Spleen (tissue), 11 donors: ENCODE measurements around the gene TIMP2. TPM values are rescaled to one million over a fixed set of nuclear protein-coding genes. Genes with fewer than 3 reads are reported as not detected.
"Not testable (repeated sequence)": the region's sequence is repeated elsewhere in the genome, so short reads cannot be mapped to it uniquely, and the experiment has no call there.

Source experiments
- DNase-seq: peaks from one replicate; pipeline ENCODE4 v3.0.0-alpha.2; 2020
- H3K27ac ChIP-seq, 8 donors: fragments of 200-600 bp; sonication (generic) in 7 of 8; 1 replicate in 4 of 8; 2 replicates in 4 of 8; pipeline versions ENCODE4 v1.5.0 to v1.8.0; 2016 to 2021; ENCODE audit warnings: inconsistent platforms in 4 of 8, mild to moderate bottlenecking in 4 of 8, moderate library complexity in 1 of 8
- H3K27me3 ChIP-seq, 7 donors: fragments of 200-600 bp; sonication (generic) in 6 of 7; replicated peaks in 1 of 7; 1 replicate in 4 of 7; 2 replicates in 3 of 7; pipeline versions ENCODE4 v1.5.0 to v1.8.0; 2016 to 2021; ENCODE audit warnings: inconsistent platforms in 3 of 7, mild to moderate bottlenecking in 1 of 7
- H3K36me3 ChIP-seq, 6 donors: fragments of 200-600 bp; sonication (generic) in 5 of 6; 1 replicate in 4 of 6; 2 replicates in 2 of 6; pipeline versions ENCODE4 v1.5.0 to v1.8.0; 2016 to 2021; ENCODE audit warnings: inconsistent platforms in 2 of 6
- H3K4me1 ChIP-seq, 6 donors: fragments of 200-600 bp; sonication (generic) in 5 of 6; 1 replicate in 3 of 6; 2 replicates in 3 of 6; pipeline versions ENCODE4 v1.5.0 to v1.8.0; 2016 to 2021; ENCODE audit warnings: inconsistent platforms in 3 of 6
- H3K4me3 ChIP-seq, 8 donors: fragments of 200-600 bp; sonication (generic) in 7 of 8; 1 replicate in 4 of 8; 2 replicates in 4 of 8; pipeline versions ENCODE4 v1.5.0 to v1.8.0; 2016 to 2021; ENCODE audit warnings: inconsistent platforms in 4 of 8, mild to moderate bottlenecking in 4 of 8, moderate library complexity in 2 of 8
- H3K9me3 ChIP-seq, 8 donors: fragments of 200-600 bp; sonication (generic) in 7 of 8; 1 replicate in 4 of 8; 2 replicates in 4 of 8; pipeline versions ENCODE4 v1.5.0 to v1.8.0; 2016 to 2021; ENCODE audit warnings: inconsistent platforms in 4 of 8
- POLR2A ChIP-seq, 3 donors: fragments of 450-650 bp; IDR thresholded peaks; one replicate each; pipeline ENCODE4 v1.5.1; 2017; ENCODE audit warnings: antibody characterized with exemption in 3 of 3, mild to moderate bottlenecking in 1 of 3
- POLR2AphosphoS5 ChIP-seq, 3 donors: sonication (generic); formaldehyde crosslinking; IDR thresholded peaks; one replicate each; pipeline ENCODE4 v1.5.1; 2017; ENCODE audit warnings: antibody characterized with exemption in 3 of 3
- WGBS, 5 donors: extraction: QIAGEN DNeasy Blood & Tissue Kit in 3 of 5; methylation state at CpG; one replicate each; pipeline versions ENCODE4 v1.1.5 to v1.1.7; 2013 to 2018; 5-methylcytosine and 5-hydroxymethylcytosine counted together
- intact Hi-C: fragments of 100-400 bp; cut with DNase I; formaldehyde crosslinking; loops from one replicate; pipeline ENCODE4 v1.15.0; 2023; ENCODE audit warnings: low total_unique reads
- polyA plus RNA-seq, 3 donors: library from polyadenylated mRNA; stranded (reverse); fragments of 200-250 nt; gene quantifications; one replicate each; pipeline ENCODE4 v1.2.1, GENCODE V29; 2013
- total RNA-seq, 7 donors: library from RNA; depleted of rRNA in 3 of 7; stranded (reverse); fragments of >200 nt in 3 of 7; fragmentation: NEBNext Ultra II Directional in 4 of 7; extraction: Animal tissue kit (Norgen Biotek cat#: 25700) in 4 of 7; gene quantifications; one replicate each; pipeline versions ENCODE4 v1.1.0 to v1.2.1, GENCODE V29; 2016 to 2021
- TF ChIP-seq, protein P1 (sequence below), 11 experiments: fragments of 200-600 bp in 7 of 11; fragments of 450-650 bp in 4 of 11; sonication (generic) in 4 of 11; IDR thresholded peaks in 8 of 11; conservative IDR thresholded peaks in 3 of 11; 1 replicate in 7 of 11; 2 replicates in 4 of 11; pipeline versions ENCODE4 v1.4.0 to v1.8.0; 2016 to 2021; ENCODE audit warnings: antibody characterized with exemption in 11 of 11, inconsistent platforms in 4 of 11, mild to moderate bottlenecking in 1 of 11
- donor health status: healthy with polysubstance abuse.
- donor health status: DM: no; HTN: no; CAD: no; lungs with moderate emphysema.
- donor health status: DM: no; HTN: no; CAD: no.
- donor health status: Bipolar disorder and iron deficiency.
- donor health status: healthy.
- donor health status: DM: no; HTN: no; CAD: no.
- donor health status: DM: yes; HTN: yes; CAD: no.

Gene TIMP2
- total and polyA plus RNA-seq, 10 donors = 16.3 to 333 (median 181) TPM

DNA sequence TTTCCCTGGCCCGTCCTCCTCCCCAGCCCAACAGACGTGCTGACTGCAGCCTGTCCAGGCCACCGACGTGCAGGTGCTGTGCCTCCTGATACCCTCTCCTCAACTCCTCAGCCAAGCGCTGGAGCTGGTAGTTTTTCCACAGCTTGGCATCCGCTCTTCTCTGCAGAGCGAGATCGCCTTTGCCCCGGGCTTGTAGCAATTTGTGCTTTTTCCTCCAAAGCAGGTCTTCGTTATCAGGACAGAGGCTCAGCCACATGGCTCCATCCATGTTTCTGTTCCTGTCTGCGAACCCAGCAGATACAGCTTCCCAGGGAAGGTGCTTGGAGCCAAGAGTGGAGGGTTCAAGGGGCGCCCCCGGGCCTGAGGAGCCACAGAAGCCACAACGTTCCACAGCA lies 33.1 kb downstream of the TIMP2 start:
- 80 to 90% (median 86%) methylated on average over 11 to 14 of the region's 14 CpGs for WGBS, 5 donors

DNA sequence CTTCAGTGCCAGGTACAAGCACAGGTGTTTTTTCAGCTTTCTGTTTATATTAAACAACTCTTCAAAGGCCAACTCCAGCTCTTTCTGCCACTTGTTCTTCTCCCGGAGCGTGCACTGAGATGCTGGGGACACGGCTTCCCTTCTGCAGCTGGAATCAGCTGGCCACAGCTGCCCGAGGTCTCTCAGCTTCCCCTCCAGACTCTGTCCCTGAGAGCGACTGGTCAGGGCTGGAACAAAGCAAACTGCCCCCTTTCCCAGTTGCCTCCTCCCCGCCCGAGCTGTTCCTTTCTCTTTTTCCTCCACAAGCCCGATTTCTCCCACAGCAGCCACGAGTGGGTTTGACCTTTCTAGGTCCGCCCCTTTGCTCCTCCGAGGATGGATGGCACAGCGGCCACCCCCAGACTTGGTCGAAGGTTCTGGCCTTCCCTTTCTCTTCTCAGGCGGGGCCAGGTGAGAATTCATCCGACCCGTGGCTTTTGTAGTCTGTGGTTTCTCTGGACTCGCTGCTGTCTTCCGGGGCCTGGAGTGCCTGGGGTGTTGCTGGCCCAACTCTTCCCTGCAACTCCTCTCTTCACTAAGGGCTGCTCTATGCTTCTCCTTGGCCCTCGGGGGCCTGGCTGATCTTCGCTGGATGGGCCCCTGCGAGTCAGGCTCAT lies 33.7 kb downstream of the TIMP2 start:
- Histone ChIP-seq H3K36me3 (peaks cover 0 to 21% (median 0%) of the 10 kb centered on the region in 6 donors), H3K27me3 (no peaks in the 10 kb centered on the region), H3K4me1 (peaks cover 17 to 100% (median 83%) of the 10 kb centered on the region in 6 donors), H3K27ac (peak overlapping the region; percentile 76 to 95 (median 89)), H3K4me3 (peak overlapping the region in 1 of 8 donors; percentile 53), H3K9me3 (no peaks in the 10 kb centered on the region)
- 63 to 75% (median 65%) methylated on average over 21 of the region's 21 CpGs for WGBS, 5 donors
- intact Hi-C loops = no loop called here
- DNase-seq = no peak
- TF ChIP-seq POLR2AphosphoS5 (IDR thresholded peaks at IDR 0.05) = peak in 1 of 3 donors; percentile 2
- TF ChIP-seq POLR2A (IDR thresholded peaks at IDR 0.05) = no peak

More for the DNA sequence above, 33.1 kb downstream of the TIMP2 start:
- H3K9me3 ChIP-seq = no peaks in the 10 kb centered on the region
- H3K27ac ChIP-seq = peak overlapping the region in 7 of 8 donors; percentile 76 to 95 (median 90)
- TF ChIP-seq POLR2AphosphoS5 (IDR thresholded peaks at IDR 0.05) = peak in 1 of 3 donors; percentile 18
- TF ChIP-seq, protein P1, sequence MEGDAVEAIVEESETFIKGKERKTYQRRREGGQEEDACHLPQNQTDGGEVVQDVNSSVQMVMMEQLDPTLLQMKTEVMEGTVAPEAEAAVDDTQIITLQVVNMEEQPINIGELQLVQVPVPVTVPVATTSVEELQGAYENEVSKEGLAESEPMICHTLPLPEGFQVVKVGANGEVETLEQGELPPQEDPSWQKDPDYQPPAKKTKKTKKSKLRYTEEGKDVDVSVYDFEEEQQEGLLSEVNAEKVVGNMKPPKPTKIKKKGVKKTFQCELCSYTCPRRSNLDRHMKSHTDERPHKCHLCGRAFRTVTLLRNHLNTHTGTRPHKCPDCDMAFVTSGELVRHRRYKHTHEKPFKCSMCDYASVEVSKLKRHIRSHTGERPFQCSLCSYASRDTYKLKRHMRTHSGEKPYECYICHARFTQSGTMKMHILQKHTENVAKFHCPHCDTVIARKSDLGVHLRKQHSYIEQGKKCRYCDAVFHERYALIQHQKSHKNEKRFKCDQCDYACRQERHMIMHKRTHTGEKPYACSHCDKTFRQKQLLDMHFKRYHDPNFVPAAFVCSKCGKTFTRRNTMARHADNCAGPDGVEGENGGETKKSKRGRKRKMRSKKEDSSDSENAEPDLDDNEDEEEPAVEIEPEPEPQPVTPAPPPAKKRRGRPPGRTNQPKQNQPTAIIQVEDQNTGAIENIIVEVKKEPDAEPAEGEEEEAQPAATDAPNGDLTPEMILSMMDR (IDR thresholded peaks at IDR 0.05 in 8 of 11, conservative IDR thresholded peaks at IDR 0.05 in 3 of 11) = no peak
- intact Hi-C loops = no loop called here
- H3K4me1 ChIP-seq = peaks cover 22 to 100% (median 85%) of the 10 kb centered on the region in 6 donors
- no peaks in the 10 kb centered on the region for H3K27me3 ChIP-seq
- H3K36me3 ChIP-seq = peaks cover 0 to 21% (median 0%) of the 10 kb centered on the region in 6 donors
- peak overlapping the region in 1 of 8 donors; percentile 53 for H3K4me3 ChIP-seq
- no peak for DNase-seq

DNA sequence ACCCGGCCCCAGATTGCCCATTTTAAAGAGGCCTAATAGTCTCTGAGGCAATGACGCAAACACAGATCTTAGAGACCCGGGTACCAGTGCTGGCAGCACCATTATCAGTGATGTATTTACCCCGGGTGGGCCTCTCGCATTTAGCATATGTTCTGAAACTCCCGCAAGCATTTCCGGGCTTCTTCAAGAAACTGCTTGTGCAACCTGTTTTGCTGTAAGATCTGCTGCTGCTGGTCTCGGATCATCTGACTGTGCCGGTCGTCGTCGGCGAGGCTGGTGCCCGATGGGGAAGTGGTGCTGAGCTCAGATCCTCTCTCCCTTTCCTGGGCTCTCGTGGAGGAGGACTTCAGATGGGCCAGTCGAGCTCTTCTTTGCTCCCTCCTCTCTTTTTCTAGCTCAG lies 34.7 kb downstream of the TIMP2 start:
- Histone ChIP-seq H3K27me3 (no peaks in the 10 kb centered on the region), H3K9me3 (no peaks in the 10 kb centered on the region), H3K4me3 (peak overlapping the region in 2 of 8 donors; percentile 3 to 53), H3K27ac (peak overlapping the region; percentile 76 to 95 (median 89)), H3K4me1 (peaks cover 17 to 100% (median 83%) of the 10 kb centered on the region in 6 donors), H3K36me3 (peaks cover 0 to 19% (median 0%) of the 10 kb centered on the region in 6 donors)
- intact Hi-C loops = no loop called here
- peak; percentile 94 for DNase-seq
- whole genome bisulfite sequencing, 5 donors = 28 to 49% (median 43%) methylated on average over 8 to 16 of the region's 16 CpGs
- TF ChIP-seq, protein P1 (IDR thresholded peaks at IDR 0.05 in 8 of 11, conservative IDR thresholded peaks at IDR 0.05 in 3 of 11) = no peak
- TF ChIP-seq POLR2AphosphoS5 (IDR thresholded peaks at IDR 0.05) = peak; percentile 75 to 94 (median 89)

DNA sequence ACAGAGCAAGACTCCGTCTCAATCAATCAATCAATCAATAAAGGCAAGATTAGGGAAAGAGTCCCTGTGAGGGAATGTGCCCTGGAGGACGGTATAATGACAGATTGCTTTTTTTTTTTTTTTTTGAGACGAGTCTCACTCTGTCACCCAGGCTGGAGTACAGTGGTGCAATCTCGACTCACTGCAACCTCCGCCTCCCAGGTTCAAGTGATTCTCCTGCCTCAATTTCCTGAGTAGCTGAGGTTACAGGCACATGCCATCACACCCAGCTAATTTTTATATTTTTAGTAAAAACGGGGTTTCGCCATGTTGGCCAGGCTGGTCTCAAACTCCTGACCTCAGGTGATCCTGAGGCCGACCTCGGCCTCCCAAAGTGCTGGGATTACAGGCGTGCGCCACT lies 35.1 kb downstream of the TIMP2 start:
- H3K9me3 ChIP-seq, DNase-seq, intact Hi-C loops, H3K27me3 ChIP-seq: not testable (repeated sequence)
- Histone ChIP-seq H3K4me3 (peak overlapping the region in 3 of 8 donors; percentile 3 to 53 (median 8)), H3K4me1 (peaks cover 17 to 100% (median 84%) of the 10 kb centered on the region in 6 donors), H3K36me3 (peaks cover 0 to 19% (median 0%) of the 10 kb centered on the region in 6 donors), H3K27ac (peak overlapping the region; percentile 76 to 95 (median 89))
- 37 to 72% (median 62%) methylated on average over 11 of the region's 11 CpGs for WGBS, 5 donors

DNA sequence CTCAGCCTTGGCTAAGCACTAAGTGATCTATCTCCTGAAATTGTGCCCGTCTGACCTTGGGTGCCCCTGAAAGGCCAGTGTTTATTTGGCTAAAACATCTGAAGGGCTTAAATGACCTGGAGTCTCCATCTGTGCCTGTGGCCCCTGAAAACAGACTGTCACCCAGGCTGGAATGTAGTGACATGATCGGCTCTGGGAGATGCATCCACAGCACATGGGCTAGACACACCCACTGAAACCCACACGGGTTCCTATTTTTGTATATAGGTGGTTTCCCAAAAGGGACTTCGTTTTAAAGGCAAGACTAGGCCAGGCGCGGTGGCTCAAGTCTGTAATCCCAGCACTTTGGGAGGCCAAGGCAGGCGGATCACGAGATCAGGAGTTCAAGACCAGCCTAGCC lies 35.7 kb downstream of the TIMP2 start:
- Histone ChIP-seq H3K36me3 (peaks cover 0 to 19% (median 0%) of the 10 kb centered on the region in 6 donors), H3K4me3 (peak overlapping the region in 4 of 8 donors; percentile 8 to 53 (median 22)), H3K27me3 (peaks cover 0 to under 1% (median 0%) of the 10 kb centered on the region in 7 donors), H3K4me1 (peaks cover 18 to 100% (median 85%) of the 10 kb centered on the region in 6 donors), H3K9me3 (no peaks in the 10 kb centered on the region), H3K27ac (peak overlapping the region; percentile 76 to 95 (median 89))
- TF ChIP-seq POLR2A (IDR thresholded peaks at IDR 0.05) (no peak), POLR2AphosphoS5 (IDR thresholded peaks at IDR 0.05) (no peak)
- TF ChIP-seq, protein P1 (IDR thresholded peaks at IDR 0.05 in 8 of 11, conservative IDR thresholded peaks at IDR 0.05 in 3 of 11) = no peak
- no peak for DNase-seq
- intact Hi-C loops = no loop called here
- WGBS, 5 donors = 37 to 49% (median 41%) methylated on average over 8 of the region's 8 CpGs
